COLO668 (cell line): Measurements from ENCODE around the gene CPT1B.
A peak's percentile ranks its signal among the peaks of the same experiment; 100 is the strongest.
"Not testable (repeated sequence)": the region's sequence is repeated elsewhere in the genome, so short reads cannot be mapped to it uniquely, and the experiment has no call there.

ENCODE experiments used
- DNase-seq: peaks from one replicate; lab custom pipeline; 2025; ENCODE audit not compliant: unreplicated experiment; lab: John Stamatoyannopoulos, UW

CPT1B gene

DNA sequence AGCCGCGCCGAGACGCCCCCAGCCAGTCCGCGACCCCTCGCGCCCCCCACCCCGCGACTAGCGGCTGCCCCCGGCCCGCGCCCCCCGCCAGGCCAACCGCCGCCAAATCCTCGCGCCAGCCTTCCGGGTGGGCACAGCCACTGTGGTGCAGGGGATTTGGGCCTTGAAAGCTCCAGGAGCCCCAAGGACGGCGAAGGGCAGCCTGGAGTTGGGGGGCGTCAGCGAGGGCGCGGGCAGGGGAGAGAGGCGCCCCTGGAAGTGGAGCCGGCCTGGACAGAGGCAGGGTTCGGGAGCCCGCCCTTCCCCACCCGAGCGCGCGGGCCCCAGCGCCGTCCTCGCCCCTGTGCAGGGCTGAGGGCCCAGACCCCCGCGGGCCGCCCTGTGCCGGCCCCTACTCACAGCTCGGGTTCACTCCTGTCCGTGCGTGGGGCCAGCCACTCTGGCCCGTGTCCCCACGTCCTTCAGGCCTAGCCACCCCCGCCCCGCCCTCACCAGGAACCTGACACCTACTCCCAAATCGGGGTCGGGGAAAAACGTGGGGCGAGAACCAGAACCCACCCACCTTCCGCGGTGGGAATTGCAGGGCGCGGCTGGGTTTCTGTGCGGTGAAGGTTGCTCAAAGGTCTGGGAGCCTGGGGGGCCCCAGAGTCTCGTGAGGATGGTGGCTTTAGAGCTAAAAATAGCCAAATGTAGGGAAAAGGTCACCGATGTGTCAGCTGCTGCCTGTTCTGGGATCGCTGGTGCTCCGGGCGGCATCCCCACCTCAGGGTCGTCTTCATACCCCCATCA lies at the start of gene CPT1B:
Gene CPT1B, minus strand, starts transcription at position 441 of the 789 bp plus-strand sequence. CDS start 512 bp downstream, outside the sequence.
- no peak for DNase-seq

DNA sequence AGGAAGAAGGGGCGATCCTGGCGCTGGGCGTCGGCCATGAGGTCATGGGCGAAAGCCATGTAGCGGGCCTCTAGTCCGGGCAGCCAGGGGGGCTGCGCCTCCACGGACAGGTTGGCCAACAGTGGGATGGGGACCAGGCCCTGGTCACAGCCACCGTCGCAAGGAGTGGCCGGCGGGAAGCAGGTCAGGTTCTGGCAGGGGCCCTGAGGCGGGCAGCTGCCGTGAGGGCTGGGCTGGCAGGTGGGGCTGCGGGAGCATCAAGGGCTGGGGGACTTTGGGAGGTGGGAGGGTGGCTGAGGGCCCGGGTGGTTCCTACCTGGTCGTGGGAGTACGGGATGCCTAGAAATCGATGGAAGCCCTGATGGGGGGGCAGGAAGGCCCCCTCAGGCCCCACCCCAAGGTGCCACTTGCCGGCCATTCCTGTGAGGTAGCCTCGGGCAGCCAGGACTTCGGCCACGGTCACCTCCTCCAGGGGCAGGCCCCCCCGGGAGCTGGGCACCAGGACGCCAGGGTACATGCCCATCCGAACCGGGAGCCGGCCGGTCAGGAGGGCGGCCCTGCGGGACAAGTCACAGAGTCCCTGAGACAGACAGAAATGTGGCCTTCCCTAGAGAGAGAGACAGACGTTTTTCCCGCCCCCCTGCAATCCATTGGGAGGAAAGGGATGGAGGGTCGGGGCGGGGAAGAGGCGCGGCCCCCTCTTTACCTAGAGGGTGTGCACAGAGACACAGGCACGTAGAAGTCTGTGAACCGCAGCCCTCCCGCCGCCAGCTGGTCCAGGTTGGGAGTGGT lies 48.8 kb upstream of the CPT1B start:
- no peak for DNase-seq

DNA sequence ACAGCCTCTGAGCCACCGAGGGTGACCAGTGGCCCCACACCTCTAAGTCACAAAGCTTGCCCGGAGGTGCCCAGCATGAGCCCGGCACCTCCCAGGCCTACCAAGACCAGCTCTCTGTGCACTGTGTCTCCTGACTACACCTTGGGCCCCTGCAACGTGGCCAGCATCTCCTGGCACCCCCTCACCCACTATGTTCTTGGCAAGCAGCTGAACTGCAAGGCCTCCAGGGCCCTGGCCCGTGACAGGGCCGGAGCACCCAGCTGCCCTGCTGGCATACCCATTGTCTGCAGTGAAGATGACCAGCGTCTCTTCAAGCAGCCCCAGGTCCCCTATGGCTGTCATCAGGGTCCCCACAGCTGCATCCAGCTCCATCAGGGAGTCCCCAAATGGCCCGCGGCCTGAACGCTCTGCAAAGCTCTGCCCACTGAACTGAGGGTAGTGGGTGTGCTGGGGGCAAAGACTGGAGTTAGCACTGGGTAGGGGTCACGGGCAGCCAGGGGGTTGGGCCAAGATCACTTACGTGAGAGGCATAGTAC lies 48.2 kb upstream of the CPT1B start:
- no peak for DNase-seq

DNA sequence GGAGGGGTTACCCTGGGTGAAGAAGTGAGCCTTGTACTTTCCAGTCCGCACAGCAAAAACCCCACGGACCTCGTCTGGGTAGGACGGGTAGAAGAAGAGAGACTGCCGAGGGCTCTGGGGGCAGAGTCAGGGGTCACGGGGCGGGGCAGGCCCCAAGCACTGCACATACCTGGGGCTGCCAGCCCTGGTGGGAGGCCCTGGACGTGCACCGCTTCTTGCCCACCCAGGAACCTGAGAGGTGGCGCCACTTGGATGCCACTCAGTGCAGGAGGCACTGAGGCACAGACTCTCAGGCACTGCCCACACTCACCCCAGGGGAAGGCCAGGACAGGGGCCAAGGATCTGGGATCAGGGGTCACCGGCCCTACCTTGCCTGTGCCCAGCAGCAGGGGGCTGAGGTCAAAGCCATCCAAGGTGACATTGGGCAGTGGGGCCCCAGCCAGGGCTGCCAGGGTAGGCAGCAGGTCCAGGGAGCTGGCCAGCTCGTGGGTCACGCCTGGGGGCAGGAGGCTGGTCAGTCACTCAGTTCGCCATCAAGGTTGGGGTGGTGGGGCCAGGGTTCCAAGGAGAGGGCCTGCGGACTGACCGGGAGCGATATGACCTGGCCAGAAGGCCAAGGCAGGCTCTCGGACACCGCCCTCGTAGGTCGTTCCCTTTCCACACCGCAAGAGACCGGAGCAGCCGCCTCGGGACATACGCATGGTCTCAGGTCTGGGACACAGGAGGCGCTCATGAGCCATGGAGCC lies 47.5 kb upstream of the CPT1B start:
- DNase-seq: no peak

DNA sequence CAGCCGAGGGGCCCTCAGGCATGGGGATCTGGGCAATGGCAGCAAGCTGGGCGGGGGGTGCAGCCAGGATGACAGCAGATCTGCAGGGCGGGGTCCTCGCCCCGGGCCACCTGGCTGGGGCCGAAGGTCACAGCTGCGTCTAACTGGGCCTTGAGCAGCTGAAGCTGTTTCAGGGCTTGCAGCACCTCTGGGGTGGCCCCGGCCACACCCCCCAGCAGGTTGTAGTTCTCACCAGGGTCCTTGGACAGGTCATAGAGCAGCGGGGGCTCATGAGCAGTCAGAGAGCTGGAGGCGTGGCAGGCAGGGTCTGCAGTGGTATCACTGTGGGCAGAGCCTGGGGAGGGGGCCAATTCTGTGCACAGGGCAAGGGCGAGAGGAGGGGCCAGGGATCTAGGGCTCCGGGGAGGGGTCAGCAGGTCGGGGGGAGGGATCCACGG lies 46.9 kb upstream of the CPT1B start:
- DNase-seq: no peak

DNA sequence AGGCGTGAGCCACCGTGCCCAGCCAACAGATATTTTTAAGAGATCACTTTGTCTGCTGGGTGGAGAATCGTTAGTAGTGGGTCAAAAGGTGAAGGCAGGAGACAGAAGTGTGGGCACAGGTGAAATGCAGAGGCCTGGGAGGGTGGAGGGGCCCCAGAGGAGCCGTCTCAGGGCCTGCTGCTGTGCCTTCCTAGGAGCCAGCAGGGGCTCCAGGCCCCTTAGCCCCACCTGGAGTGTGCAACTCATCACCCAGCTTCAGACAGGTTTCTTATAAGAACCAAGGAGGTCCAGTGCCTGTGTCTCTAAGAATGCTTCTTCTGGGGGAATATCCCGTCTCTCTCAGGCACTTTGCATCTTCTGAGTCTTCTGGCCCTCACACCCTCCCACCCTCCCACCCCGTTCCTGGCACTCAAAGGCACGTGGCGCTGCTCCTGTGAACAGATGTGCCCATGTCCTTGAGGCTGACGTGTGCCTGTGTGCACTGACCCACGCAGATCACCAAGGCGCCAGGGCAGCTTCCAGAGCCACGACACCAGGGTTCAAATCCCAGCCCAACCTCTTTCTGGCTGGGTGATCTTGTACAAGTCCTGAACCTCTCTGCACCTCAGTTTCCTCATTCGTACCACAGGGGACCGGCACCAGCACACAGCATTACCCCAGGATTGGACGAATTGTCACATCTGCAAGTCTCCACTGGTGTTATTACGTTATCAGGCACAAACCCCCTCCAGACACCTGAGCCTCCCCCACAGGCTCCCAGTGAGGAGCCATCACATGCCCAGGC lies 46.3 kb upstream of the CPT1B start:
- DNase-seq: no peak

DNA sequence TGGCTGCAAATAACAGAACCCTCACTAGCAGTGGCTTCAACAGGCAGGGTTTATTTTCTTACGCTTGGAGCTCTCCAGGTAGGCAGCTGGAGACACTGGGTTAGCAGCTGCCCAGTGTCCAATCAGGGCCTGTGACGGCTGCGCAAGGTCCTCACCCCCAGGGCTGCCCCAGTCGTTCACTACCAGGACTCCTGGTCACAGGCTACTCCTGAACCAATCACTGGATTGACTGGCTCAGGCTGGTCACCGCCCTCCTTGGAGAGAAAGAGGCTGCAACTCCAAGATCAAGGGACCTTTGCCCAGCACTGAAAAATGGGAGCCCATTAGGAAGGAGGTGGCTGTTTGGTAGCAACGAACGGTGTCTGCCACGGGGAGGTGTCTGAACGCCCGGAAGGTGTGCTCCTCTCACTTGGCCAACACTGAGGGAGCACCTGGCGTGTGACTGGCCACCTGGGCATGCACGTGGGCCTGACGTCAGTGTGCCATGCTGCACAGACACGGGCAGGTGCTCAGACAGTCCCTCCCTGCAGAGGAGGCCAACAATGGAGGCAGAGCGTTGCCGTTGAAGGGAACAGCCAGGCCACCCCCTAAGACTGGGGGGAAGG lies 44.6 kb upstream of the CPT1B start:
- DNase-seq: peak; percentile 95

DNA sequence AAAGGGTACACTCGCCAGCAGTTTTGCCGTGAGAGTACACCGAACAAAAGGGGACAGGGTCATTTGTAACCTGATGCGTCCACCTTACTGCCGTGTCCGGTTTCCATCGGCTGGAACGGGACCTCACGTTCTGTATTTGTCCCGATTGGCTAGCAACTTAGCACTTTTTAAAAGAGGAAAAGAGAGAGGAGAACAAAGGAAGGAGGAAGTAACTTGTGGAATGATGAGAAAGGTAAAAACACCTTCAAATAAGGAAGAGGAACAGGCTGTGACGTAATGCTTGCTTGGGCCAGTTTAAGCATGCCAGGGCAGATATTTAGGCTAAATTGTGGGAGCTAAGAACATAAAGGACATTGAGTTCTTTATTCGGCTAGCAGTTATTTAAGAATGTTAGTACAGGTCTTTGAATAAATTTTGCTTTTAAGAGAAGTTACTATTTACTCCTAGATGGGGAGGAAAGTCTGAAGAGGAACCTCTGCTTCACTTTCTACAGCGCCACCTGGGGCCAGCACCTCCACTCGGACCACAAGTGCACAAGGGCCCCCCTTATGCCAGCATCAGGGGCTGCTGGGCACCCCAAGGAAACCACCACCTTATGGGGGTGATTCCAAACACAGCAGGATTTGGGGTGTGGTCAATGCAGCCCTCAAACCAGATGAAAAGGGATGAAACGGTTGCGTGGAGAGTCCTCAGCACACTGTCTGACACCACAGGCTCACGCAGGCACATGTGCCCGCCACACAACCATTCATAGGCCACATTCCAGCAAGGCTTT lies 43.9 kb upstream of the CPT1B start:
- peak; percentile 41 for DNase-seq

DNA sequence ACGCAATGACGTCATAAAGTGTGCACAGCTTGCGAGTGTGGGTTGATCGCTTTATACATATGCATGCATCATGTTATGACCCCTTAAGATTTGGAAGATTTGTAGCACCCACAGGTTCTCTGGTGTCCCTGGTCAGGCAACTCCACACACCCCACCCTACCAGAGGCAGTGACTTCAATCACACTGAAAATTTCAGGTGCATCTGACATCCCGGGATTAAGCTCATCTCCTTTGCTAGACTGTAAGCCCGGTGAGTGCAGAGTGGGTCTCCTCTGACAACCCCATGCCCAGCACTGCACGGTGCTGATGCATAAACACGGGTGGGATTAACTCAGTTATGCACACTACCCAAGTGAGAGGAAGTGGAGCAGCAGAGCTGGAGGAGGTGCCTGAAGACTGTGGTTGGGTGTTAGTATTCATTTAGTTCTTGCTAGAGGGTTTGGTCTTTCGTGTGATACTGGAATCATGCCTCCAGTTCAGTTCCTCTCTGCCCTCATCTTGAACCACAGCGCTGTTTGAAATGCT lies 43.2 kb upstream of the CPT1B start:
- no peak for DNase-seq

DNA sequence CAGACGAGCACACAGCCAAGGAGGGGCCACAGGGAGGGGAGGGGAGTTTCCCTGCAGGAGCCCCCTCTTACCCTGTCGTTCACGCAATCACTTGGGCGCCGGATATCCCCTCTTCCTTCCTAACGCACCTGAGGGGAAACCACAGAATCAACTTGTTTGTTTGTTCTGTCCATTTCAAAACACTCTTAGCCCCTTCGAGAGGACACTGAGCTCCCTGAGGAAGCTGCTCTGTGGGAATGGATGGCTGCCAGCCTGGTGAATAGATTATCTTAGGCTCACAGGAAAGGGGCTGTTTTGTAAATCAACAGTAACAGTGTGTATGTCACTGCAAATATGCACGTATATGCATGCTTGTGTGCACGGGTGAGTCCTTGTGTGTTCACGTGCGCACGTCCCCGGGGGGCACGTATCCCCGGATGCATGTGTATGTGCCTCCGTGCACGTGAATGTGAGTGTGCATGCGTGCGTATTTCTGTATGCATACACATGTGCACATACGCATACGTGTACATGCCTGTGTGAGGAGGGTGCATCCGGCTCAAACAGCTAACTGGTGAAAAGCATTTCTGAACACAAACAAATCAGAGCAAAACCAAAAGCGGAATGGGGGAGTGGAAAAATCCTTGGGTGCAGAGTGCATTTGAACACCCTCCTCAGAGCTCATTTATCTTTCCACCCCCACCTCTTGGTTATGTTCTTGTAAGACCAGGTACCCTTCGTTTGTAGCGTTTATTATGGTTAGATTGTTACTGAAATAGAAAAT lies 42.5 kb upstream of the CPT1B start:
- peak; percentile 43 for DNase-seq

DNA sequence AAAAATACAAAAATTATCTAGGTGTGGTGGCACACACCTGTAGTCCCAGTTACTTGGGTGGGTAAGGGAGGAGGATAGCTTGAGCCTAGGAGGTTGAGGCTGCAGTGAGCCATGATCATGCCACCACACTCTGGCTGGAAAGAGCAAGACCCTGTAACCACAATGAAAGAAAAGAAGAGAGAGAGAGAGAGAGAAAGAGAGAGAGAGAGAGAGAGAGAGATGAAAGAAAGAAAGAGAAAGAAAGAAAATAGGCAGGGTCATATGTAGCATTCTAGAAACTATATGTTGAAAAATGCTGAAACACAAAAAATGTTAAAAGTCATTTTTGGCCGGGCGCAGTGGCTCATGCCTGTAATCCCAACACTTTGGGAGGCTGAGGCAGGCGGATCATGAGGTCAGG lies 36.1 kb upstream of the CPT1B start:
- not testable (repeated sequence) for DNase-seq

DNA sequence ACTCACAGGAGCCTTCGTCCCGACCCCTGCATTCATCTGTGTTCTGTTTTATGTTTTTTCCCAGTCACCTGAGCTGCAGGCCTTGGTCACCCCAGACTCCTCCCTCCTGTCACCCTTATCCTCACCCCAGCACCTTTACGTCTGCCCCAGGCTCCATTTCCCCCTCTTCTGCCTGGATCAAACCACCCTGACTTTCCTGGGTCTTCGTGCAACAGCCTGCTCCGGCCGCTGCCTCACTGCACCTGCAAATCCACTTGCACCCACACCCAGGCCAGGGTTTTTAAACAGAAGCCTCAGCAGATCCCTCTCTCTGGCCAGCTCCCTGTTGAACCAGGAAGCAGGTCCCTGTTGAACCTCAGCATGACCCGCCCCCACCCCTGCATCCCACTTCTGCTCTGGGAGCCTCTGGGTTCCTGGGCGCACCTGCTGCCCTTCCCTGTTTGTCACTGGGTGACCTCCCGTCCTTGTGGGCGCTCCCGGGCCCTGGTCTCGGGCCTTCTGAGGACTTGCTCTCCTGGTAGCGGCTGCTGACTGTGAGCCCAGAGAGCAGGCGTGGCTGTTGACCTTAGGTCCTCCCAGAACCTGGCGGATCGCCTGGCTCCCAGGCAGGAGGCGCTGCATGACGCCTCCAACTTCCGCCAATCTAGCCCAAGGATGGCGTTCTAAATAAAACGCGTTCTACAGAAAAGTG lies 35.2 kb upstream of the CPT1B start:
- DNase-seq: peak; percentile 82

DNA sequence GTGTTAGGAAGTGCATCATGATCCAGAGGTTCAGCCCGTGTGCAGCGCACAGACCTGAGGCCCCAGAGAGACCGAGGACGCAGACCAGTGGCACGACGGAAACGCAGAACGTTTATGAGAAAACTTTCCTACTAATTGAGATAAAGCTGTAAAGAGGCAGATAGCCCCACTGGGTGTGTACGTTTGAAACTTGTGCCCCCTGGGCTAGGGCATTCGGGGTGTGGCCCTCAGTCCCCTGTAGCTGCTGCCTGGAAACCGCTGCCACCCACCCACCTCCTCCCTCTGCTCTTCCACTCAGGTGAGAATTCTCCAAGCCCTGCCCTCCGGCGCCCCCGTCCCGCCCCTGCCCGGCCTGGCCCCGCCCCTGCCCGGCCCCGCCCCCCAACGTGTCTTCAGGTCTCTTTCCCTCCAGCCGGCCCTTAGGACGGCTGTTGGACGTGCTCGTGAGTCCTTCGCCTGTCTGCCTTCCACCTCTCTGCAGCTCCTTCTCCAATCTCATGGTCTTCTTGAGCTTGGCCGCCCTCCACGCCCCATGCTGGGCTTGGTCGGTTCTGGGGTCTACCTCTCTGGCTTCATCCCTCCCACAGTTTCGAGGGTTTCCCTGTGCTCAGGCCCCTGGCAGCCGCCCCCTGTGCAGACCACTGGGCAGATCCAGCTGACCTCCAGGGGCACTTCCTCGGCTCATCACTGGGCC lies 34.4 kb upstream of the CPT1B start:
- DNase-seq: peak; percentile 21

DNA sequence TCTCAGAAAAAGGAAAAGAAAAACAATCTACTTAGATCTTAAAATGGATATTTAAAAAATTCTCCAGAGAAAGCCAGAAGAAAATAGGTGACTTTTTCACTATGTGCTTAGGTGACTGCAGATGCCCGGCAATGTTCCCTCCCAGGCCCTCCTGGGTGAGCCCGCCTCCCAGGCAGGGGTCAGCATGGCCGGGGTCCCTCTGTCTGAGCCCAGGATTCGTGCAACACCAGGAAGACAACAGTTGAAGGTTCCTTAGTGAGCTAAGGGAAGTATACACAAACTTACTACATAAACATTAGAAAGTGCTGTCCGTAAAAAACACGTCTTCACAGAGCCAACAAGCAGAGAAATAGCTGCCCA lies 33.9 kb upstream of the CPT1B start:
- DNase-seq: no peak

DNA sequence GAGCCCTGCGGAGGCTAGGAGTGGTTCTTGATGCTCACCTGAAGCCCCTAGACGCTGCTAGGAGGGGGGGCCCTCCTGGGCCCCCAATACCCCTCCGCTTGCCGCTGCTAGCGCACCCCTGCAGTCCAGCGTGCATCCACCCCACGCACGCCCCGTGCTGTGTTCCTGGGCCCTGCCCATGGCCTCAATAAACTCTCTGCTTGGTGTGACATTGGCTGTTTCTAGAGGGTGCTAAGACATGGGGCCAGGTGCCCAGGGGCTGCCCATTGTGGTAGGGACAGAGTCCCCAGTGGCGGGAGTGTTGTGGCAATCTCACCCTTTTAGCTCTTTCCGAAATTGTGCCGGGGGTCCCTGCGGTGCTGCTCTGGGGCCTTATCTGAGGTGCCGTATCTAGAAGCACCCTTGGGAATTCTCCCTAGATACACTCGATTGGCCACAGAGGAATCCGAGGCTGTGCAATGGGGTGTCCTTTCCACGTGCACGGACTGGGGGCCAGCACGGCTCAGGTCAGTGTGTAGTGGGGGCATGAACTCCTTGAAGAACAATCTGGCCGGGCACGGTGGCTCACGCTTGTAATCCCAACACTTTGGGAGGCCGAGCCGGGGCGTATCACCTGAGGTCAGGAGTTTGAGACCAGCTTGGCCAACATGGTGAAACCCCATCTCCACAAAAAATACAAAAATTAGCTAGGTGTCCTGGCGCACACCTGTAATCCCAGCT lies 33.3 kb upstream of the CPT1B start:
- DNase-seq: no peak

DNA sequence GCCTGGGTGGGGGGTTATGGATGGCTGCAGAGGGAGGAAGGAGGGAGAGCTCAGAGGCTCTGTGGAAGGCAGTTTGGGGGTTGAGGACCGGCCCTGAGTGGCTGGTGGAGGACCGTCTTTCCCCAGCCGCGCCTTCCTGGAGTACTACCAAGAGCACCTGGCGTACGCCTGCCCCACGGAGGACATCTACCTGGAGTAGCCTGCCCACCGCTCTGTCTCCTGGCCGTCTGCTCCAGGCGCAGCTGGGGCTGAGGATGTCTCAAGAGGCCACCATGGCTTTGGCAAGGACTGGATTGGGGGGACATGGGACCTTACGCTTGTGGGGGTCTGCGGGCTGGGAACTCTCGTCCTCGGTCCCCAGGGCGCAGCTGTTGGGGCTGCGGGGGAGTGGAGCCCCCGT lies 32.4 kb upstream of the CPT1B start:
- no peak for DNase-seq

DNA sequence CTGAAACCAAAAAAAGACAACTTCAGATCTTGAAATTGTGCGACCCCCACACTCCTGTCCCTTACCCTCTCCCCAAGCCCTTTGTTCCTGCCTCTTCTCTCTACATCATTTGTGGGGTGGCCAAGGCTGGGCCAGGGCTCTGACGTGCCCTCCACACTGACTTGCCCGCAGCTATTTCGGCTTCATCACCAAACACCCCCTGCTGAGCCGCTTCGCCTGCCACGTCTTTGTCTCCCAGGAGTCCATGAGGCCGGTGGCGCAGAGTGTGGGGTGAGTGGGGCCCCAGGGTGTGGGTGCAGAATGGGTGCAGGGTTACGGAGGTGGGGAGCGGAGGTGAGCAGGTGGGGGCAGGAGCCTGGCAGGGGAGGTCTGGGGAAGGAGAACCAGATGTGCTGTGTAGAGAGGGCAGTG lies 31.8 kb upstream of the CPT1B start:
- DNase-seq: no peak
